Left kidney (tissue), 2 donors: ENCODE results near the gene HES7. TPM values are rescaled to one million over a fixed set of nuclear protein-coding genes. Genes with fewer than 3 reads are reported as not detected.
"Not testable (repeated sequence)": the region's sequence is repeated elsewhere in the genome, so short reads cannot be mapped to it uniquely, and the experiment has no call there.

Source experiments
- DNase-seq: peaks from one replicate; pipeline ENCODE4 v3.0.0-alpha.2; 2013
- polyA plus RNA-seq: library from polyadenylated mRNA; unstranded; fragments of 120-200 nt; gene quantifications from one replicate; pipeline ENCODE4 v1.2.1, GENCODE V29; 2013; ENCODE audit not compliant: insufficient read length

HES7 gene
- polyA plus RNA-seq, 1 donor, result not detected

DNA sequence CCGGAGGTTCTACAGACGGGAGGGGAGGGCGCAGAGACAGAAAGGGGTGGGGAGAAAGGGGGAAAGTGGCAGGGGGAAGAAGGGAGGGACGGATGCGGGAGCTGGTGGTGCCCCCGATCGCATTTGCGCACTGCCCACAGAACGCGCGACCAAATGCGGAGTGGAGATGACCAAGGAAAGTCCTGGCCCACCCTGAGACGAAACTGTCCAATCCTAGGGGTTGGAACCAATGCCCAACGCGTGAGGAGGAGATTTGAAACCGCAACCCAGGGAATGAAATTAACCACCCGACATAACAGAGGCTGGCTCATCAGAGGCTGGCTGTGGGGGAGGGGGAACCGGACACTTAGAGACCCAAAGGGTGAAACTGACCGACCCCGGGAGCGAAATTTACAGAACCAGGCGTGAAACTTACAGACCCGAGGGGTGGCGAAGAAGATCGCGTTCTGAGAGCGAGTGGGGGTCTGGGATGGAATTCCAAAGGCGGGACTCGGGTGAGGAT, 1.4 kb downstream of the HES7 start:
- DNase-seq, result no peak

DNA sequence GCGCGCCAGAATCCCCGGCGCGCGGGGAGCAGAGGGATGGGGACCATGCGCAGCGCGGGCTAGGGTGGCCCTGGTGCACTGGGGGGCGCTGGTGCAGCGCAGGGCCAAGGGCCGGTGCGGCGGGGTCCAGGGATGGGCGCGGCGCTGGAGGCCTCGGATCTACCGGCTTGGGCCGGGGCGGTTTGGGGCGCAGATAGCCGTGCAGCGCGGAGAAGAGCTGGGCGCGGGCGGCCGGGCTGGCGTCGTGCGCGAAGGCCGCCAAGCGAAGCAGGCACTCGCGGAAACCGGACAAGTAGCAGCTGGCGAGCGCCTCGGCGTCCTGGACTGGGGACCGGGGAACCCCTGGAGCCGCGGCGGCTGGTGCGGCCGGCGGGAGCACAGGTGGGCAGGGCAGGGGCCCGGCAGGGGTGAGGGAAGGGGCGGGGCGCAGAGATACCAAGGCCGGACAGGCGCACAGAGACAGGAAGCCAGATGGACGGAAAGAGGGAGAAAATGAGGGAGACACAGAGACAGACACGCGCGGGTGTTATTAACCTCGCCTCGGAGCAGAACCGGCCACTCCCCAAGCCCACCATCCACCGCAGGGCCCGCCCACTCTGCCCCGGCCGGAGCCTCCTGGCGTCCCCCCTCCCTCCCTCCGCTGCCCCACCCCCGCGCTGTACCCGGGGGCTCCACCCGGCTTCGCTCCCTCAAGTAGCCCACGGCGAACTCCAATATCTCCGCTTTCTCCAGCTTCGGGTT, 2.1 kb downstream of the HES7 start:
- DNase-seq, result no peak

- DNase-seq, result no peak
These were observed 2.6 kb downstream of the HES7 start for GRCh38 chr17:8121407-8121680.

GRCh38 chr17:8120520-8121406, 3.1 kb downstream of the HES7 start:
- DNase-seq, result no peak

DNA sequence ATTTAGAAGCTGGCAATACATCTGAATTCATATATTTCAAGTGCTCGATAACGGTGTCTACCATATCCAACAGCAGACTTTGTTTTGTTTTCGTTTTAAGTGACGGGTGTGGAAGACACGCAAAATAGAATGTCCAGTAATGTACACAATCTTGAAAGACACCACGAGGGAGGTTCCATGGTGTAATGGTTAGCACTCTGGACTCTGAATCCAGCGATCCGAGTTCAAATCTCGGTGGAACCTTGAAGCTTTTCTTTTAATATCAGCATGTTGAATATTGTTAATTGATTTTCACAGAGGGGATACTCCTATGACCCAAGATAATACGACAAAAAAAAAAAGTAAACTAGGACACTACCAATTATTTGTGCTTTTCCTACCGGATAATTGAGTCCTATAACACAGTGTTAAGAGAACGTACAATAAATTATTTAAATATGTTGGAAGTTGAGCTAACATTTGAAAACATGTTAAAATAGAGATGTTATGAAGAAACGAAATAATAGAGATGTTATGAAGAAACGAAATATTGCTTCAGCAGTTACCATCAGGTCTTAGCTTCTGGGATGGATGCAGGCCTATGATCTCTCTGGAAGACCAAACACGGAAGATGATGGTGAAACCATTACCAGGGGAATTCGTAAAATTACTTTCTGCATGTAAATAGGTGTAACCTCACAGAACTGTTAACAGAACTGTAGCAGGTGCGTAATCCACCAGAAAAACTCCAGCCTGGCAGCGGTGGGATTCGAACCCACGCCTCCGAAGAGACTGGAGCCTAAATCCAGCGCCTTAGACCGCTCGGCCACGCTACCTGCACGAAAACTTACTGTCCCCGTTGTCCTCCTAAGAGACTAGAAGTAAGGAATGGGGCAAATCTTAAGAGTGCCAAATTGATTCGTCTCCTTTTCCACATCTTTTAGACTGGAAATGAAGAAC, 4.1 kb downstream of the HES7 start:
- peak; percentile 96 for DNase-seq

DNA sequence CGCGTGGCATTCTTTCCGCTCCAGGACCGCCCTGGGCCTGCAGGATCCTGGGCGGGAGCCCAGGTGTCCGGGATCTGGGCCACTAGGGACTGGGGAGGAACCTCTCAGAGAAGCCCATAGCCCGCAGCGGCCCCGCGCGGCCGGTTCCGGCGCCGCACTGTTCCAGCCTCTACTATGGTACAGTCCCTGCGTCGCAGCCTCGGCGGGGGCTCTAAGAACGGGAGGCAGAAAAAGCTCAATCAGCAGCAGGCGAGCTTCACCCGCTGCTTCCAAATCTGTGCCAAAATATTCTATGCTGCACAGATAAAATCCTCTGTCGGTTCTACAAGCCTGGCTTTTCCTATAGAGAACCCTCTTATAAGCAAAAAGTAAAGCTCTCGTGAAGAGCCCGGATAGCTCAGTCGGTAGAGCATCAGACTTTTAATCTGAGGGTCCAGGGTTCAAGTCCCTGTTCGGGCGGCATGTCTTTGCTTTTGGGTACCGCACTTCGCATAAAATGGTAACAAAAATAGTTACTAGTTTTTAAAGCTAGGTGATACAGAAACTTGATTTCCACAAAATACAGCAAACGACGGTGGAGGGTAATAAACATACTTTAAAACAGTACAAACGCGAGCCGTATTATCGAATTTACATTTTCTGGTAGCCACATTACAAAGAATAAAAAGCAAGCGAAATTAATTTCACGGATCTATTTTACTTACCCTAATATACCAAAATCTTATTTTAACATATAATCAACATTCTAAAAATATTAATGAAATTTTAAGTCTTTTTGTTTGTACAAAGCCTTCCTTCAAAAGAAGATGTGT, 4.9 kb downstream of the HES7 start:
- DNase-seq, result no peak

GRCh38 chr17:8117980-8118768, 5.7 kb downstream of the HES7 start, which contains the start of gene ALOXE3:
Gene ALOXE3, minus strand, starts transcription at chr17:8118514. Its CDS starts 524 bp downstream, at chr17:8117990.
- DNase-seq, result no peak

DNA sequence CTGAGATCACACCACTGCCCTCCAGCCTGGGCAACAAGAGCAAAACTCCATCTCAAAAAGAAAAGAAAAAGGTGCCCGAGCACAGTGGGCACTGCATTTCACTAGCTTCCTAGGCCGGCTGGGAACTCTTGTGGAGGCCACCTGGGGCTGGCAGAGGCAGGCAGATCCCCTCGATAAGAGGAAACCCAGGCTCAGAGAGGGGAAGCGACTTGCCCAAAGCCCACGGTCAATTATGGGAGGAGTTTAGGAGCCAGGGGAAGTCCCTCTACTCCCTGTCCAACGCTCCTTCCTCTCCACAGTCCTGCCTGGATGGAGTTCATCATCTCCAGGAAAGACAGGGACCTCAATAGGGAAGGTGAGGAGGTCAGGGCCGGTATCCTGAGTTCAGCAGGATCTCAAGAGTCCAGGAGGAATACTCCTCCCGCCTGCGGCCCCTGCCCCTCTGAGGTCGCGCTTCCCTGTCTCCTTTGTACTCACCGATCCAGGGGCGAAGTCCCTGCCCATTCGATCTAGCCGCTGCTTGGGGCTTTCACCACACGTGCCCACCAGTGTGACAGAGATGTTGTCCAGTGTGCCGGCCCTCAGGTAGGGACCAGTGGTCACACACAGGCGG, 6.4 kb downstream of the HES7 start:
- no peak for DNase-seq

DNA sequence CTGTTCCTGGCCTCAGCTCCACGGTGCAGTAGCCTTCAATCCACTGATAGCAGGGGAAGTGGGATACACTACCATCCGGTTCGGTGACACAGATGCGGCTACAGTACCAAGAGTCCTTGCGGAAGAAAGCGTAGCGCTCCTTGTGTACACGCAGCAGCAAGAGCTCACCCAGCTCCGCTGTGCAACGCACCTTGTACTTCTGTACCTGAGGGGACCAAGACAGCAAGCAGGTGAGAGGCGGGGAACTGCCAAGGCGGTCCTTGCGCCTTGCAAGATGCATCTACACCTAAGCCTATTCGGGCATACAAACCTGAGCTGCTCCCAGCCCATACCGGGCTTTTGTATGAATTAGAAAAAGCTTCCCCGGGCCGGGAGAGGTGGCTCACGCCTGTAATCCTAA, 7.1 kb downstream of the HES7 start:
- no peak for DNase-seq

GRCh38 chr17:8110907-8111306, 13.0 kb downstream of the HES7 start:
- DNase-seq, result no peak

DNA sequence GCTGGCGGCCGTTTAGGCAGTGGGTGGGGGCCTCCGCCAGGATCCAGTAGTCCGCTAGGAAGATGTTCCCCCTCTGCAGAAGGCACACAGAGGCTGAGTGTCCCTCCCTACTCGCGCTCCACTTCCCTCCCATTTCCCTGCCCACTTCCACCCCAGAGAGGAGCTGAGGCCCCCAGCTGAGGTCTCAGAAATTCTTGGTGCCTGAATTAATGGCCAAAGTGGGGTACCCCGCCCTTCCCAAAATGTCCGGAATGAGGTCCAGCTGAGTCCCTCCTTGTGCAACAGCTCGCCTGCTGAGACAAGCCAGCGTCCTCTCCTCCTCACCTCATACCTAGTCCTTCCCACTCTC, 13.5 kb downstream of the HES7 start:
- no peak for DNase-seq

- DNase-seq, result no peak
These were observed 14.0 kb downstream of the HES7 start for GRCh38 chr17:8109661-8110455.

DNA sequence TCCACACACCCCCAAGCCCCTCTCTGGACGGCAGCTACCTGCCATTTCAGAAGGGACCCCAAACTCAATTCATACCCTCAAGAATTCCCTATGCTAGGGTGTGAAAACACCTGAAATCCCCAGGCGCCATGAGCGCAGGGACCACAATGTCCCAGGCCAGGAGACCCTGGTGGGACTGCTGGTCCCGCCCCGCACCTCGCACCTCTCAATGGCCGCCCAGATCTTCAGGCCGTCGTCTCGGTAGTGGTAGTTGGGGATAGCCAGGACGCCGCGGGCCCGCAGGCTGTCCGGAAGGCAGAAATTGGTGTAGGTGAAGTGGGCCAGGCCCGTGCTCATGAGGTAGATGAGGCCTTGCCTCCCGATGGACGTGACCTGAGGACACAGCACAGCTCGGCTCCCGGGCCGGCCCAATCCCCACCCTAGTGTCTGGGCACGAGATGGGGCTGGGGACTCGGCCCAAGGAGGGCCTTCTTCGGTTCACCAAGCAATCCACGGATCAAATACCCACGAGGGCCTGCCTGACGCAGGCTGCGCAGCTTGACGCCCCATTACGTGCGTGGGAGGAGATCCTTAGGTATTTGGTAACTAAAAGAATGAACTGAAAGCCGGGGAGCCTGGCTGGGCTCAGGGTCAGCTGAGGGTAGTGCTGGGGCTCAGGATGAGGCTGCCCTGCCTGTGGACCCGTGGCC, 14.8 kb downstream of the HES7 start:
- no peak for DNase-seq

GRCh38 chr17:8106980-8107379, 16.9 kb downstream of the HES7 start:
- not testable (repeated sequence) for DNase-seq

DNA sequence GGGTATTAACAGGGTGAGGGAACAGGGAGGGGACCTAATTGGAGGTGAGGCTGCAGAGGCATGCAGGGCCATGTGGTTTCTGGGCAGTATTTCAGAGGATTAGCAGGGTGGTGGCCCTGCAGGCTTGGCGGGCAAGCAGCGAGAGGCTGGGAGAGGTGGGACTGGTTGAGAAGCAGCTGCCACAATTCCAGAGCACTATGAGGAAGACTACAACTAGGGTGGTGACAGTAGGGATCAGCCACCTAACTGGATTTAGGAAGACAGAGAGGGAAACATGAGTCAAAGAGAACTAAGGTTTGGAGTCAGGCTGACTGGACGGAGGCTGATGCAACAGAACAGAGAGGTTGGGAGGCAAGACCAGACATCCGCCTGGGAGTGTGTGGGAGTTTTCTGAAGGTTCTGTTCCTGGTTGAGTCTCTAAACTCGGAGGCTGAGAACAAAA, 17.9 kb downstream of the HES7 start:
- no peak for DNase-seq

DNA sequence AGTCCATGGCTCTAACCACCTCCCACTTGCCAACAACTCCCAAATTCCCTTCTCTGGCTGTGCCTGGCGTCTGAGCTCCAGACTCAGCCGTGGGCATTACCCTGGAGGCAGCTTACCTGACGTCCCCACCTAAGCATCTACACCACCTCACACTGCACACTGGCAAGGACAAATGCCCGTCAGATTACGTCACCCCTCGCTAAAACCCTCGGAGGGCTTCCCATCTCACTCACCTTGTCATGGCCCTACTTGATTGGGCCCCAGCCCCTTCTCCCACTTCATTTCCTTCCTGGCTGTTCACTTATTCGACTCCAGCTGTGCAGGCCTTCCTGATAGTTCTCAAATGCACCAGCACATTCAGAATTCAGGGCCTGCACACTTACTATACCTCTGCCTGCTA, 19.0 kb downstream of the HES7 start:
- no peak for DNase-seq

- no peak for DNase-seq
These were observed 20.4 kb downstream of the HES7 start for GRCh38 chr17:8103549-8103948.

- DNase-seq, result peak; percentile 13
These were observed 22.2 kb downstream of the HES7 start for GRCh38 chr17:8101721-8102120.

- no peak for DNase-seq
These were observed 23.1 kb downstream of the HES7 start for GRCh38 chr17:8100763-8101162.
